DOHH2 (cell line): ENCODE measurements around the gene DCTN5.

ENCODE experiments used
- EZH2phosphoT487 ChIP-seq: fragments of 200-600 bp; sonication (generic); IDR thresholded peaks from 2 replicates; pipeline ENCODE4 v1.6.1; 2017; ENCODE audit warnings: borderline replicate concordance, mild to moderate bottlenecking, antibody characterized with exemption, low read length, moderate library complexity, mixed read lengths
- TF ChIP-seq, protein P1 (sequence below): fragments of 200-600 bp; sonication (generic); IDR thresholded peaks from one replicate; pipeline ENCODE4 v1.5.1; 2014; ENCODE audit warnings: antibody characterized with exemption, mild to moderate bottlenecking, low read depth, low read length; ENCODE audit not compliant: poor library complexity, severe bottlenecking

DNA sequence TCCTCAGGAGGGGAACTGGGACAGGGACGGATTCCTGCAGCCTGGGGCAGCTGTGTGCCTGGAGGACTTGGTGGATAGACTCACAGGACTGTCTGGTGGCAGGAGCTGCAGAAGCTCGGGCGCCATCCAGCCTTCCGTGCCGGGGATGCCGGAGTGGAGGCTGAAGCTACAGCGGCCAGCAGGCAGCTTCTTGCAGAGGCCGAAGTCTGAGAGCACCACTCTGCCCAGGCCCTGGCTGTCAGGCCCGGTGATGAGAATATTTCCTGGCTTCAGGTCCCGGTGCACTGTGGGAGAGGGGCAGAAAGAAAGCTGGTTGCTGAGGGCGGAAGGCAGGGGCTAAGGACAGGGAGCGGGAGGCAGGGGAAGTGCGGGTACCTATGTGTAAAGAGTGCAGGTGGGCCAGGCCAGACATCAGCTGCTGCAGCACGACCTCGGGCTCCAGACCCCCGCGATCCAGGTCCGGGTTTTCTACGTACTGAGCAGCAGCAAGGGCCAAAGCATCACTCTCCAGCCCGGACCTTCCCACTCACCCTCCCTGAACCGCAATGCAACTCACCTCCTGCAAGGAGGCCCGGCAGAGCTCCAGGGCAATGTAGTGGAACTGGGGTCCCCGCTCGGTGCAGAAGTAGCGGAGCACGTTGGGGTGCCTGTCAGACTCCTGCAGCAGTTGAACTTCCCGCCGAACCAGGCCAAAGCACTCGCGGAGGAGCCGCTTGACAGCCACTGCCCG lies 53.5 kb downstream of the DCTN5 start:
- TF ChIP-seq, protein P1, sequence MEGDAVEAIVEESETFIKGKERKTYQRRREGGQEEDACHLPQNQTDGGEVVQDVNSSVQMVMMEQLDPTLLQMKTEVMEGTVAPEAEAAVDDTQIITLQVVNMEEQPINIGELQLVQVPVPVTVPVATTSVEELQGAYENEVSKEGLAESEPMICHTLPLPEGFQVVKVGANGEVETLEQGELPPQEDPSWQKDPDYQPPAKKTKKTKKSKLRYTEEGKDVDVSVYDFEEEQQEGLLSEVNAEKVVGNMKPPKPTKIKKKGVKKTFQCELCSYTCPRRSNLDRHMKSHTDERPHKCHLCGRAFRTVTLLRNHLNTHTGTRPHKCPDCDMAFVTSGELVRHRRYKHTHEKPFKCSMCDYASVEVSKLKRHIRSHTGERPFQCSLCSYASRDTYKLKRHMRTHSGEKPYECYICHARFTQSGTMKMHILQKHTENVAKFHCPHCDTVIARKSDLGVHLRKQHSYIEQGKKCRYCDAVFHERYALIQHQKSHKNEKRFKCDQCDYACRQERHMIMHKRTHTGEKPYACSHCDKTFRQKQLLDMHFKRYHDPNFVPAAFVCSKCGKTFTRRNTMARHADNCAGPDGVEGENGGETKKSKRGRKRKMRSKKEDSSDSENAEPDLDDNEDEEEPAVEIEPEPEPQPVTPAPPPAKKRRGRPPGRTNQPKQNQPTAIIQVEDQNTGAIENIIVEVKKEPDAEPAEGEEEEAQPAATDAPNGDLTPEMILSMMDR, result no peak
- TF ChIP-seq EZH2phosphoT487, result no peak
